HCT116 (cell line): ENCODE data around the gene KCNJ1. TPM values are rescaled to one million over a fixed set of nuclear protein-coding genes. Genes with fewer than 3 reads are reported as not detected.

Experiments used
- ATAC-seq: fragments of 200-7000 bp; cut with Tn5 transposase; 2 replicates; pipeline ENCODE4 v1.9.1; 2020; ENCODE audit warnings: mild to moderate bottlenecking, moderate library complexity
- BruUV-seq: library from RNA; stranded (reverse); fragments of 400-500 nt; replicated peaks from 2 replicates; lab custom pipeline; 2021; lab: Mats Ljungman, UMichigan
- CTCF ChIA-PET: fragments of 300-600 bp; sonication (Branson Sonifier 250); formaldehyde crosslinking; loops from one replicate; lab custom pipeline; 2021; ENCODE audit warnings: antibody characterized with exemption; lab: Charles Lee
- POLR2A ChIA-PET: fragments of 300-600, 350-600 bp; sonication (Branson Sonifier 250); formaldehyde crosslinking; loops from one replicate; lab custom pipeline; 2021; ENCODE audit warnings: antibody characterized with exemption; lab: Charles Lee
- RAD21 ChIA-PET, 2 experiments: fragments of 300-600 bp; sonication (Branson Sonifier 250); formaldehyde crosslinking; loops; one replicate each; lab custom pipeline; 2023; ENCODE audit warnings: low total read pairs in 2 of 2; ENCODE audit not compliant: uncharacterized antibody in 2 of 2, unreplicated experiment in 2 of 2, low non-redundant PET in 1 of 2; lab: Charles Lee
- DNase-seq: peaks from one replicate; pipeline ENCODE4 v3.0.0-alpha.2; 2010; ENCODE audit warnings: low read depth, low spot score
- H2AFZ ChIP-seq: fragments of 200-600 bp; shearing (Covaris generic), sonication (generic); 2 replicates; pipeline ENCODE4 v1.6.1; 2017; ENCODE audit warnings: low read depth, mixed run types, mixed read lengths, antibody characterized with exemption, low read length; ENCODE audit not compliant: poor library complexity, severe bottlenecking
- H3K27ac ChIP-seq: 2 replicates; pipeline ENCODE4 v1.5.1; 2012; ENCODE audit warnings: low read depth, low read length
- H3K27me3 ChIP-seq: fragments of 200-600 bp; sonication (generic); 2 replicates; pipeline ENCODE4 v1.6.1; 2016; ENCODE audit warnings: mixed run types, low read length, mixed read lengths; ENCODE audit not compliant: insufficient read depth
- H3K36me3 ChIP-seq, 2 experiments: fragments of 200-500 bp in 1 of 2; fragments of 200-600 bp in 1 of 2; sonication (Bioruptor generic) in 1 of 2; sonication (generic) in 1 of 2; 2 replicates each; pipeline versions ENCODE4 v1.5.1 to v1.6.1; 2014 to 2016; ENCODE audit warnings: low read length in 2 of 2, inconsistent platforms in 1 of 2, mixed read lengths in 1 of 2, mixed run types in 1 of 2; ENCODE audit not compliant: insufficient read depth in 2 of 2, control insufficient read depth in 1 of 2
- H3K4me1 ChIP-seq, 2 experiments: fragments of 200-600 bp in 1 of 2; sonication (generic) in 1 of 2; 2 replicates each; pipeline versions ENCODE4 v1.5.1 to v1.6.1; 2012 to 2017; ENCODE audit warnings: low read length in 2 of 2, inconsistent platforms in 1 of 2, mild to moderate bottlenecking in 1 of 2, mixed read lengths in 1 of 2, mixed run types in 1 of 2, moderate library complexity in 1 of 2; ENCODE audit not compliant: insufficient read depth in 2 of 2, control insufficient read depth in 1 of 2
- H3K4me2 ChIP-seq: fragments of 200-600 bp; sonication (generic); 2 replicates; pipeline ENCODE4 v1.6.1; 2017; ENCODE audit warnings: mixed run types, low read length, mixed read lengths
- H3K4me3 ChIP-seq, 2 experiments: fragments of 200-600 bp in 1 of 2; sonication (generic) in 1 of 2; replicated peaks in 1 of 2; 2 replicates each; pipeline ENCODE4 v1.5.1; 2011 to 2016; ENCODE audit warnings: low read length in 2 of 2, control low read depth in 1 of 2, low read depth in 1 of 2, mild to moderate bottlenecking in 1 of 2, mixed read lengths in 1 of 2, mixed run types in 1 of 2
- H3K79me2 ChIP-seq: fragments of 200-600 bp; sonication (generic); 2 replicates; pipeline ENCODE4 v1.6.1; 2017; ENCODE audit warnings: mild to moderate bottlenecking, mixed run types, low read length, moderate library complexity, mixed read lengths; ENCODE audit not compliant: insufficient read depth
- H3K9ac ChIP-seq: fragments of 200-600 bp; sonication (generic); 2 replicates; pipeline ENCODE4 v1.6.1; 2016; ENCODE audit warnings: low read length, mixed read lengths
- H3K9me2 ChIP-seq: fragments of 200-600 bp; sonication (generic), shearing (Covaris generic); 2 replicates; pipeline ENCODE4 v1.6.1; 2017; ENCODE audit warnings: mixed run types, mild to moderate bottlenecking, moderate library complexity; ENCODE audit not compliant: insufficient read depth
- H3K9me3 ChIP-seq, 2 experiments: fragments of 200-500 bp in 1 of 2; fragments of 200-600 bp in 1 of 2; sonication (Bioruptor generic) in 1 of 2; sonication (generic) in 1 of 2; 2 replicates each; pipeline ENCODE4 v1.6.1; 2014 to 2017; ENCODE audit warnings: low read length in 2 of 2, mixed read lengths in 2 of 2, inconsistent platforms in 1 of 2, low read depth in 1 of 2, mild to moderate bottlenecking in 1 of 2, mixed run types in 1 of 2, moderate library complexity in 1 of 2; ENCODE audit not compliant: control insufficient read depth in 1 of 2, insufficient read depth in 1 of 2
- H4K20me1 ChIP-seq: fragments of 200-600 bp; sonication (generic), shearing (Covaris generic); 2 replicates; pipeline ENCODE4 v1.6.1; 2017; ENCODE audit warnings: mixed run types, mild to moderate bottlenecking, moderate library complexity; ENCODE audit not compliant: insufficient read depth
- CBX3 ChIP-seq: IDR thresholded peaks from 2 replicates; pipeline ENCODE4 v1.6.1; 2012; ENCODE audit warnings: low read depth
- CEBPB ChIP-seq: IDR thresholded peaks from 2 replicates; pipeline ENCODE4 v1.6.1; 2012; ENCODE audit warnings: low read depth
- EGR1 ChIP-seq: IDR thresholded peaks from 2 replicates; pipeline ENCODE4 v1.6.1; 2012; ENCODE audit warnings: low read depth
- ELF1 ChIP-seq: IDR thresholded peaks from 2 replicates; pipeline ENCODE4 v1.6.1; 2012; ENCODE audit warnings: low read depth, borderline replicate concordance
- EZH2 ChIP-seq: fragments of 200-600 bp; sonication (generic); IDR thresholded peaks from 2 replicates; pipeline ENCODE4 v1.6.1; 2017; ENCODE audit warnings: antibody characterized with exemption, mixed run types
- FOSL1 ChIP-seq: IDR thresholded peaks from 2 replicates; pipeline ENCODE4 v1.6.1; 2012; ENCODE audit warnings: low read depth
- JUND ChIP-seq: IDR thresholded peaks from 2 replicates; pipeline ENCODE4 v1.6.1; 2012
- POLR2A ChIP-seq: IDR thresholded peaks from 2 replicates; pipeline ENCODE4 v1.7.0; 2011; ENCODE audit warnings: borderline replicate concordance; ENCODE audit not compliant: insufficient read depth, insufficient read length; ENCODE audit errors: extremely low read depth
- RAD21 ChIP-seq: IDR thresholded peaks from 2 replicates; pipeline ENCODE4 v1.6.1; 2012; ENCODE audit warnings: low read depth, mild to moderate bottlenecking
- TCF7L2 ChIP-seq: IDR thresholded peaks from 2 replicates; pipeline ENCODE4 v1.7.0; 2011; ENCODE audit warnings: borderline replicate concordance, inconsistent platforms; ENCODE audit not compliant: insufficient read depth, insufficient read length; ENCODE audit errors: extremely low read depth
- YY1 ChIP-seq: IDR thresholded peaks from 2 replicates; pipeline ENCODE4 v1.6.1; 2011; ENCODE audit warnings: low read length, low read depth, moderate library complexity, mild to moderate bottlenecking; ENCODE audit not compliant: insufficient replicate concordance; ENCODE audit errors: extremely low read depth
- intact Hi-C: fragments of 100-400 bp; cut with micrococcal nuclease; formaldehyde crosslinking; loops from 2 replicates; pipeline ENCODE4 v1.10.0; 2022
- total RNA-seq: library from RNA; stranded (reverse); gene quantifications from one replicate; pipeline ENCODE4 v1.2.1, GENCODE V29; 2021; ENCODE audit not compliant: unreplicated experiment
- TF ChIP-seq, protein P1 (sequence below): IDR thresholded peaks from 2 replicates; pipeline ENCODE4 v1.6.1; 2012

Gene KCNJ1
- total RNA-seq, 1 experiment from 2014 or later, result 0.15 TPM

DNA sequence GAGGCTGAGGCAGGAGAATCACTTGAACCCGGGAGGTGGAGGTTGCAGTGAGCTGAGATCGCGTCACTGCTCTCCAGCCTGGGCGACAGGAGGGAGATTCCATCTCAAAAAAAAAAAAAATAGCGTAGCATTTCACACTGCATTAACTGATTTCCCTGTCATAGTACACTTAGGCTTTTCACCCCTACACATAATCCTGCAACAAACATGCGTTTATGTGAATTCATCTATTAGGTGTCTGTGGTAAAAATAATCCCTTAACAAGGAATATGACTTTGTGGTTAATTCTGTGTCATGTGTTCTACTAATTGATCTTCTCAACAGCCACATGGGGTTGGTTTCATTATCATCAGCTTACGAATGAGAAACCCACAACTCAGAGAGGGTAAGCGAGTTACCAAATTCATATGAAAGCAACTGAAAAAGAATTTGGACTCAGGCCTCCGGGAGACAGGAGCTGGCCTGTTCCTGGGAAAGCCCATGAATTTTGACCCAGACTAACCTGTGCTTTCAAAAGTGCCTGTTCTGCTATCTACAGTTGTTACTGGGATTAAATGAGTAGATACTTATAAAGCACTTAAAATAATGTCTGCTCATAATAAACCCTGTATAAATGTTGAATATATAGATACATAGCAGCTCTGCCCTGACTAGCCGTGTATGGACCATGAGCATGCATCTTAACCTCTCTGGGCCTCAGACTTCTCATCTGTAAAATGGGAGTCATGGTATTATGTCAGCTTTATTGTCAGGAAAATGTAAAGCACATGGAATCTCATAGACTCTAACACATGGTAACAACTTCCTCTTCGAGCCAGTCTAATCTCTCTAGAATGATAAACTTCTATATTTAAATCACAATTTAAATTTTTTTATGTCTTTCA is 36.6 kb downstream of the KCNJ1 start:
- no peak overlapping the region for H3K27ac ChIP-seq

DNA sequence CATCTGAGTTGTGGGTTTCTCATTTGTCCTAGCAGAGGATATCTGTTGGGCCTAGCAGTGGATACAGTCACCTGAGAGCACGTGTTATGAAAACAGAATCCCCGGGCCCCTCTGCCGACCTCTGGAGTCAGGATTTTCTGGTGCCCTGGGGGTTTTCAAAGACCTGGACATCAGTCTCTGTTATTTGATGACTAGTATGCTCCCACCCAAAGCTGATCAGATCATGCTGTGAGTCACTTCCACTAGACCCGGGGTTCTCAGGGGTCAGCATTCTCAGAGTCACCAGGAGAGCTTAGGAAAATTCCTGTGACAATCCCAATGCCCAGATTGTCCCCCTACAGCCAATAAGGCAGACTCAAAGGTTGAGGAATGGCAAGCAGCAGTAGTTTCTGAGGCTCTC is 38.7 kb downstream of the KCNJ1 start:
- no peak overlapping the region for H3K4me3 ChIP-seq
- H2AFZ ChIP-seq, result no peak overlapping the region
- H3K4me1 ChIP-seq, result no peaks in the 10 kb centered on the region
- CTCF ChIA-PET, result interaction anchor here (1.6 kb wide), 1 partner anchor 20 kb away, joined by 4 read pairs; no protein-coding TSS in a partner anchor
- H3K9me3 ChIP-seq, result no peaks in the 10 kb centered on the region
- TF ChIP-seq CEBPB, result no peak
- no peak for TF ChIP-seq FOSL1
- no peak for TF ChIP-seq RAD21
- no peak for TF ChIP-seq CBX3
- TF ChIP-seq YY1, result no peak
- no peaks in the 10 kb centered on the region for H3K9me2 ChIP-seq
- no TSS peak for BruUV-seq
- H3K79me2 ChIP-seq, result no peaks in the 10 kb centered on the region
- no peaks in the 10 kb centered on the region for H3K36me3 ChIP-seq
- H4K20me1 ChIP-seq, result no peaks in the 10 kb centered on the region
- H3K27me3 ChIP-seq, result no peaks in the 10 kb centered on the region; the same call in 1 of the 2 replicates
- H3K4me2 ChIP-seq, result no peak overlapping the region
- RAD21 ChIA-PET, result no interaction called here
- POLR2A ChIA-PET, result no interaction called here
- DNase-seq (no peak), ATAC-seq (no peak)
- intact Hi-C loops, result no loop called here
- H3K27ac ChIP-seq, result no peak overlapping the region
- H3K9ac ChIP-seq, result no peak overlapping the region

More for the DNA sequence above, 36.6 kb downstream of the KCNJ1 start:
- TF ChIP-seq EZH2 (no peak), JUND (no peak), ELF1 (no peak), YY1 (no peak), EGR1 (no peak), POLR2A (no peak), TCF7L2 (no peak)
- TF ChIP-seq, protein P1, sequence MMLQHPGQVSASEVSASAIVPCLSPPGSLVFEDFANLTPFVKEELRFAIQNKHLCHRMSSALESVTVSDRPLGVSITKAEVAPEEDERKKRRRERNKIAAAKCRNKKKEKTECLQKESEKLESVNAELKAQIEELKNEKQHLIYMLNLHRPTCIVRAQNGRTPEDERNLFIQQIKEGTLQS, result no peak
- TF ChIP-seq, all 23 proteins: peak for 0
- ChIA-PET RAD21 (interaction anchor here (0.7 to 1.1 kb wide), 6 partner anchors 54 to 673 kb away, joined by 3 to 5 read pairs (median 3); no protein-coding TSS in a partner anchor), CTCF (interaction anchor here (0.6 to 2.8 kb wide), 25 partner anchors 10 to 799 kb away, joined by 3 to 24 read pairs (median 3); no protein-coding TSS in a partner anchor), POLR2A (no interaction called here)
- Histone ChIP-seq H3K4me1 (no peaks in the 10 kb centered on the region), H3K36me3 (no peaks in the 10 kb centered on the region), H3K4me3 (no peak overlapping the region), H3K27me3 (no peaks in the 10 kb centered on the region; the same call in 1 of the 2 replicates), H2AFZ (no peak overlapping the region), H3K79me2 (no peaks in the 10 kb centered on the region), H3K4me2 (peak overlapping the region; percentile 29), H3K9ac (no peak overlapping the region), H4K20me1 (no peaks in the 10 kb centered on the region), H3K9me2 (no peaks in the 10 kb centered on the region), H3K9me3 (no peaks in the 10 kb centered on the region)
- BruUV-seq, result no TSS peak
- intact Hi-C loops, result loop anchor here (1.0 to 5.0 kb wide), 5 partner anchors 198 to 799 kb away; no protein-coding TSS in a partner anchor
- peak; percentile 22 for ATAC-seq
- DNase-seq, result no peak
